Right kidney (tissue), 1 donor: Measurements from ENCODE around the gene RIBC2.
"Not testable (repeated sequence)": the region's sequence is repeated elsewhere in the genome, so short reads cannot be mapped to it uniquely, and the experiment has no call there.

Source experiments
- DNase-seq: peaks from one replicate; pipeline ENCODE4 v3.0.0-alpha.2; 2016

The RIBC2 gene

DNA sequence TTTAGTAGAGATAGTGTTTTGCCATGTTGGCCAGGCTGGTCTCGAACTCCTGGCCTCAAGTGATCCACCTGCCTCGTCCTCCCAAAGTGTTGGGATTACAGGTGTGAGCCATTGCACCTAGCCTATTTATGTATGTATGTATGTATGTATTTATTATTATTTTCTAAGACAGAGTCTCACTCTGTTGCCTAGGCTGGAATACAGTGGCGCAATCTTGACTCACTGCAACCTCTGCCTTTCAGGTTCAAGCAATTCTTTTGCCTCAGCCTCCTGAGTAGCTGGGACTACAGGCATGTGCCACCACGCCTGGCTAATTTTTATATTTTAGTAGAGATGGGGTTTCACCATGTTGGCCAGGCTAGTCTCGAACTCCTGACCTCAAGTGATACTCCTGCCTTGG lies 35.9 kb downstream of the RIBC2 start:
- not testable (repeated sequence) for DNase-seq

DNA sequence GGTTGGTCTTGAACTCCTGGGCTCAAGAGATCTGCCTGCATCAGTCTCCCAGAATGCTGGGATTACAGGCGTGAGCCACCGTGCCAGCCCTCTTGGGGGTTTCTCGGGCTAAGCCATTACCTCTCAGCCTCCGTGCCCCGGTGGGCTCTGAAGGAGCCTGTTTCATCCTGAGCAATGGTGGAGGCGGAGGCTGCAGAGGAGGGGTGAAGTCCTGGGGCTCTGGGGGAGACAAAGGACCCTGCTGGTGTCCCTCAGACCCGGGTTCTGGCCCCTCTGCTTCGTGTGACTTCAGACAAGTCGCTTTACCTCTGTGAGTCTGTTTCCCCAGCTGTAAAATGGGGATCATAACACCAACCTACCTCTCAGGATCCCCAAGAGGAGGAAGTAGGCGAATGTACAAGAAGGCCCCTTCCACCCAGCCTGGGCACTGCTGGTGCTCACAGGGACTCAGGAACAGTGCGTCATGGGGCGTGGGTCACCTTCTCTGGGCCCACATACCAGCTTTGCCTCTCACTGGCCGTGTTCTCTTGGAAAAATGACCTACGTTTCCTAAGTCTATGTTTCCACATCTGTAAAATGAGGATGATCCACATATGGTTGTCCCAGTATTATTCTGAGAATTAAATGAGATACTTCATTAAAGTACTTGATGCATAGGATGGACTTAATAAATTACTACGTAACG lies 36.8 kb downstream of the RIBC2 start:
- no peak for DNase-seq

DNA sequence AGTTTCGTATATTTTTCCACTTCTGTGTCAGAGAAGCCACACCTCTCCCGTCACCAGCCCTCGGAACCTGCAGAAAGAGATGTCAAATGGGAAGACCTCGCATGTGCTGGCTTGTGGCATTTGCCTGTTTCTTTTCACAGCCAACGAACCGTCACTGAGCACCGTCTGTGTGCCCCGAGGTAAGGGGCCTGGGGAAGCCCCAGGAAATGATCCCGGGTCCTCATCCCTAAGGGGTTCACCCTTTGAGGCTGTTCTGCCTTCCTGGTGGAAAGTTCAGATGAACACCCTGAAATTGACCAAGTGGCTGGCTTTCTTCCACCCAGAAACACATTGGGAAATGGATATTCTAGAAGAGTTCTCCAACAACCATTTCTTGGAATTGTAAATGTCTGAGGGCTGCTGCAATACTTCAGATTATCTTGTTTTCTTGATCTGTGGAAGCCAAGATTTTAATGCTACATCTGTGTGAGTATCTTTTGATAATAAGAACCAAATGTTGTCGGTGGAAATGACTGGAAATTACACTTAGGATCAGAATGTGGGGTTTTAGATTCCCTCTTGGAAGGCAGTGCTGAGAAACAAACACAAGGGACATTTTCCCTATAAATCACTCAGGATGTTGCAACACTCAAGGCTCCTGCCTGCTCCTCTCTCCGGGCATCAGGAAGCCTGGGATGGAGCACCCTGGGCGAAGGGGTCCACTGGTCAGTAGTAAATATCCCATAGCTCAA lies 37.6 kb downstream of the RIBC2 start:
- no peak for DNase-seq

DNA sequence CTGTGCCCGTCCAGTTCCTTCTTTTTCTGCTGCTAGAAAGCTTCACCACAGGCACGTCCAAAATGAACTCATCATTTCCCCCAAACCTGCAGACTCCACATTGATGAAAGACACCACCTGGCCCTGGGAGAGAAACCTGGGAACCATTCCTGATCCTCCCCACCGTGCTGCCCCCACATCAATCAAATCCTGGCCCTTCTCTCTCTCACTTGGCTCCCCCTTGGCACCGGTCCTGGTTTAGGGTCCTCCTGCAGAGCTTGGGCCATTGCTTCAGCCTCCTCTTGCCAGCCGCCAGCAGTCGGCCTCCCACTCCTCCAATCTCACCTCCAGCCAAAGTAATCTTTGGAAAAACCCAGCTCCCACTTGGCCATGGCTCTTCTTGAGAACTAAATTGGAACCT lies 38.5 kb downstream of the RIBC2 start:
- DNase-seq, result no peak

DNA sequence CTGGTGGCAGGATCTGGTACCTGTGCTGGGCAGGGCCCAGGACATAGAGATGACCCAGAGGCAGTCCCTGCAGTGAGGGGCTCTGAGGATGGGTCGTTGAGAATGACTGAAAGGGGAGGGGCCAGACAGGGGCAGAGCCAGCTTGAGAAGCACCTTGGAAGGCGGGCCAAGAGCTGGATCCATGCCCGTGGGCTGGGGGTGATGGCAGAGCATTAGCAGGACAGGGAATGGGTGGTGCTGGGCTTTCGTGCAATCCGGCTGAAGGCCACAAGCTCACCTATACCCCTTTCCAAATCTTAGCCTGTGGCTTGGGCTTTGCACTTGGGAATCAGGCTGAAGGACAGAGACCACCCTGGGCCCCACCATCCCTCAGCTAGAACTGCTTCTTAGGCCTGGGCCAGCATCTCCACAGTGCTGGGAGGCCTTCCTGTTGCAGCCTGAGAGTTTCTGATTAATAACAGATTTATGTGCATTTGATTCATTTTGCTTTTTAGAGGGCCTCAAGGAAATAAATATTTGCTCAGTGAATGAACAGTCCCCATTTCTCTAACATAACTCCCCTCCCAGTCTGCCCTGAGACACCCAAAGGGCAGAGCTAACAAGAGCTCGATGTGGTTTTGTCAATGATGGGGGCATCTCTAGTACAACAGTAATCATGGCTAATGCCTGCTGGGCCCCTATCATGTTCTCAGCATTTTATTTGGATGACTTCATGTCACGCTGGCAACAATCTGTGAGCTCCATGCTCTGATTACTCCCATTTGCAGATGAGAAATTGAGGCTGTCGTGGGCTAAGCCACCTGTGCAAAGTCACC lies 39.3 kb downstream of the RIBC2 start:
- DNase-seq, result no peak

DNA sequence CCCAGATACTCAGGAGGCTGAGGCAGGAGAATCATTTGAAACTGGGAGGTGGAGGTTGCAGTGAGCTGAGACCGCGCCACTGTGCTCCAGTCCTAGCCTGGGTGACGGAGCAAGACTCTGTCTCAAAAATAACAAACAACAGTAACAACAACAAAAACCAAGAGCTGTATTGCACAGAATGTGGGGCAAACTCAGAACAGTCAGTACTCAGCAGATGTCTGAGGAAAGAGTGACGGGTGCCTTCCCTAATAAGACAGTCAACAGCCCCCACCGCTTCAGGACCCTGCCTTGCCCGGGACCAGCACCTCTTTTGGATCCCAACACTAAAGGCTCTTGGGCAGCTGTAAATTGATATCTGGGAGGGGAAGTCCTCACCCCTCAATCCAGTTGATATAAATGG lies 40.3 kb downstream of the RIBC2 start:
- no peak for DNase-seq

DNA sequence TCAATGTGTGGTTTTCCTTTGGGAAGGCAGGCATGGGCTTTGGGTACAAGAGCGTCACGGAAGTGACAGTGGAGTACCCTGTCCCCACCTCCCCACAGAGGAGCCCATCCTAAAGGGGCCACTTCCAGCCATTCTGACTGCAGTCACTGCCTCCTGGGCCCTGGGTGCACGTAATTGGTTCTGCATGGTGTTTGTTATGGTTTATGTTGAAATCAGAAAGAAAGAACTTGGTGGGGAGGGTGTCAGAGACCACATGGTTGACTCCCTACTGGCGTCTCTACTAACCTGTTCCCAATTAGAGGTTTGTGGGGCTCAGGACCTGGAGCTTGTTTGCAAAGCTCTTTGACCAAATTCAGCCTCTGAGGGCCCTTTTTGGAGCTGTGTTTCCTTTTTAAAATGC lies 40.8 kb downstream of the RIBC2 start:
- DNase-seq, result no peak

DNA sequence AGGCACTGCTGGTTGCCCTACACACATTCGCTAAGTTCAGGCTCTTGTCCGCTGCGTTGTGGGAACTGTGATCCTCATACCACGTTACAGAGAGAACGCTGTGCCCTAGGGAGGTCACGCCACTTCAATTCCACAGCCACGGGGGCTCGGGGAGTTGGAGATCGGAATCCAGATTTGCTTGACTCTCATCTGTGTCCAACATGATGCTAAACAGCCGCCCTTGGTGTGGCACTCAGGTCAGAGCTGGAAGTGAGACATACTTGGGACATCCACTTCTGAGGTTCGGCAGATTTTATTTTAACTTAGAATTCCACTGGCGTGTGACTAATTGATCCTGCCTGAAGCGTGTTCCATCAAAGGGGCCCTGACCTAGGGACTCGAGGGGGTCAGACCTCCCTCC lies 41.7 kb downstream of the RIBC2 start:
- no peak for DNase-seq

DNA sequence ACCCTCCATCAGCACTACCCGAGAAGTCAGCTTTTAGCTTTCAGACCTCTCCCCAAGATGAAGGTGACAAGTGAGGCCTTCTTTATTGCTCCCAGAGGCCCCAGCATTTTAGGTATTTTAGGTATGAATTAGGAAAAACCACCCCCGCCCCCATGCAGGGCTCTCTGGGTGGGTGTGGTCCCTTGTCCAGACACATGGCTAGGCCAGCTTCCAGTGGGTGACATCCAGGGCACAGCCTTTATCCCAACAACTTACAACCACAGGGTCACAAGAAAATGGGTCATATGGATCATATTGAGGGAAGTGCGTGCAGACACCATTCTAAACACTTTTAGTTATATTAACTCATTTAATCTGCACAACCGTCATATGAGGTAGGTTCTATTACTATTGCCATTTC lies 42.1 kb downstream of the RIBC2 start:
- no peak for DNase-seq

DNA sequence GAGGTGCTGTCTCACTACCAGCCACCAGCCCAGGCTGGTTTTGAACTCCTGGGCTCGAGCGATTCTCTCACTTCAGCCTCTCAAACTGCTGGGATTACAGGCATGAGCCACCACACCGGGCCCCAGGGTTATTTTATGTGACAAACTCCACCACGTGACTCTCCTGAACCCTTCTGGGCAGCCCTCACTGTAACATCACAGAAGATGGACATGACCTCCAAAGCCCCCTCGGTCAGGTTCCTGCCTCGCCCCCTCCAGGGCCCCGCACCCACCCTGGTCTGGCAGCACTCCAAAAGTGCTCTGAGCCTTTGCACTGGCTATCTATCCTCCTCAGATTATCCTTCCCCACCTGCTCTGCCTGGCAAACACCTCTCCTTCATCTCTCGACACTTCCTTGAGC lies 43.3 kb downstream of the RIBC2 start:
- no peak for DNase-seq

DNA sequence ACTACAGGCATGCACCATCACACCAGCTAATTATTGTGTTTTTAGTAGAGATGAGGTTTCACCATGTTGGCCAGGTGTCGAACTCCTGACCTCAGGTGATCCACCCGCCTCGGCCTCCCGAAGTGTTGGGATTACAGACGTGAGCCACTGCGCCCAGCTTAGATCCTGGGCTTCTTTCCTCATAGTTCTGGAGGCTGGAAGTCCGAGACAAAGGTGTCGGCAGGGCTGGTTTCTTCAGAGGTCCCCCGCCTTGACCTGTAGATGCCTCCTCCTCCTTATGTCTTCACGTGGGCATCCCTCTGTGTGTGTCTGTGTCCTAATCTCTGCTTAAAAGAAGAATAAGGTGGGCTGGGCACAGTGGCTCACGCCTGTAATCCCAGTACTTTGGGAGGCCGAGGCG lies 45.0 kb downstream of the RIBC2 start:
- DNase-seq, result no peak

DNA sequence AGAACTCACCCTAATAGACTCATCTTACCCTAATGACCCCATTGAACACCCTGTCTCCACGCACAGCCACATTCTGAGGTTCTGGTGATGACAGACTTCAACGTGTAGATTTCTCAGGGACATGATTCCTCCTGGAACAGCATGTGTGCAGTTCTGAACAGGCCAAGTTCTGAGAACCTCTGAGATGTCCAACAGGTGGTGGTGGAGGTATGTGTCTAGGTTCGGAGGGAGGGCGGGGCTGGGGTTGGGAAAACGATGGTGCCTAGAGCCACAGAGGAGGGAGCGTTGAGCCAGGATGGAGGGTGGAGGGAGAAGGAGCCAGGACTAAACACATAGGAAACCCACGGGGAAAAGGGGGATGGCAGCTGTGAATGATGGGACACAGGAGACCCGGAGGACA lies 45.7 kb downstream of the RIBC2 start:
- DNase-seq, result no peak

DNA sequence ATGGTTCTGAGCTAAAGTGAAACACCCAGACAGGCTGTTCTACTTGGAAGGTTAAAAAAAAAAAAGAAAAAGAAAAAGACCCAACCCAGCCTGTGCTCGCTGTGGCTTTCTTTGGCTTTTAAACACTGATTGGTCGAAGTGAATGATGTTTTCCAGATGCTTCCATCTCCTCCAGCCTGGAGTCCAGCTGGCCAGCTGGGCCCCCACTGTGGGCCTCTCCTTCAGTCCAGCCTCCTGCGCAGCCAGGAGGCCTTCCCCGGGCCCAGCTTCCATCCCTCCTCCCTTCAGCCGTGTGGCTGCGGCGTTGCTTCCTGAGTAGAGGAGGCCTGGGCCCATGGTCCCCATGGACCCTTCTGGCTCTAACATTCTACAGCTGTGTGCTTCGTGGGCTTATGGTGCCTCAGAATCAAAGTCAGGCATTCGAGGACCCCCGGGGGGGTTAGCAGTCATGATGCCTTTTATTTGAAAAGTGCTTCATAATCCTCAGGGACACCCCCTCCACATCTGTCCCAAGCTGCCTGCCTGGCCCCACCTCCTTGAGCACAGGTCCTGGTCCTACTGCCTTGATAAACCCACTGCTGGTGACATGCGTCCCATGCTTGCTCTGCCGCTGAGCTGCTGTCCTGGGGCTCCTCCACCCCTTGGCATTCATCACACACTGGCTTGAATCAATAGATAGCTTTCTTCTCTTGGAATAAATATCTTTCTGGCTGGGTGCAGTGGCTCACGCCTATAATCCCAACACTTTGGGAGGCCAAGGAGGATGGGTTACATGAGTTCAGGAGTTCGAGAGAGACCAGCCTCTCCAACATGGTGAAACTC lies 47.0 kb downstream of the RIBC2 start:
- DNase-seq, result peak; percentile 61

DNA sequence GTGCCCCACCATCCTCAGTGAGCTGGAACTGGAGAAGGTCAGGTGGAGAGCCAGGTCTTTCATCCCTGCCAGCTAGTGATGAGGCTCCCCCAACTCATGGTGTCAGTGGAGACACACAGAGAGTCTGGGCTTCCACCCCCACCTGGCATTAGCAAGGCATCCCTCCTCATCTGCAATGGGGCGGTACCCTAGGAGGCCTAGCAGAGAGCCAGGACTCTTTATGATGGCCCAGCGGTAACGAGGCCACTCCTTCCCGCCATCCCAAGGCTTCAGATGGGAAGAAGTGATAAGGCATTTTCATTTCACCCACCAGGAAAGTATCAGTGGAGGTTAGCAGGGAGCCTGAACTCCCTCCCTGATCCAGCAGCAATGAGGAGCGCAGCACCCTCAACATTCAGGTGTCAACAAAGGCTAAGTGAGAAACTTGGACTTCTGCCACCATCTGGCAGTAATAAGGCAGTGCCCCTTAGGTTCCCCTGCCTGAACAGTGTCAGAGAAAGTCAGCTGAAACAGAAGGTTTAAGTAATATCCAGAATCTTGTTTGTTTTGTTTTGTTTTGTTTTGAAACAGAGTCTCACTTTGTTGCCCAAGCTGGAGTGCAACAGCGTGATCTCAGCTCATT lies 48.7 kb downstream of the RIBC2 start:
- no peak for DNase-seq

DNA sequence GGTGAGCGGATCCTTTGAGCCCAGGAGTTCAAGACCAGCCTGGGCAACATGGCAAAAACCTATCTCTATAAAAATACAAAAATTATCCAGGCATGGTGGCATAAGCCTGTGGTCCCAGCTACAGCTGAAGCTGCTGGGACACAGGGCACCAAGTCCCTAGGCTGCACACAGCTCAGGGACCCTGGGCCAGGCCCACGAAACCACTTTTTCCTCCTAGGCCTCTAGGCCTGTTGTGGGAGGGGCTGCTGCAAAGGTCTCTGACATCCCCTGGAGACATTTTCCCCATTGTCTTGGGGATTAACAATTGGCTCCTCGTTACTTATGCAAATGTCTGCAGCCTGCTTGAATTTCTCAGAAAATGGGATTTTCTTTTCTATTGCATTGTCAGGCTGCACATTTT lies 50.2 kb downstream of the RIBC2 start:
- not testable (repeated sequence) for DNase-seq

DNA sequence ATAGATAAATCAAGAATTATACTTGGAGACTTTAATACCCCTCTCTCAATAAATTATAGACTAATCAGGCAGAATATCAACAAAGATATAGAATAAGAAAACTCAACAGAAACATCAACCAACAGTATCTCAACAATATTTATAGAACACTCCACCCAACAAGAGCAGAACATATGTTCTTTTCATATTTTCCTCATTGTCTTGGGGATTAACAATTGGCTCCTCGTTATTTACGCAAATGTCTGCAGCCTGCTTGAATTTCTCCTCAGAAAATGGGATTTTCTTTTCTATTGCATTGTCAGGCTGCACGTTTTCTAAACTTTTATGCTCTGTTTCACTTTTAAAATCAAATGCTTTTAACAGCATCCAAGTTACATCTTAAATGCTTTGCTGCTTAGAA lies 52.1 kb downstream of the RIBC2 start:
- DNase-seq, result no peak

DNA sequence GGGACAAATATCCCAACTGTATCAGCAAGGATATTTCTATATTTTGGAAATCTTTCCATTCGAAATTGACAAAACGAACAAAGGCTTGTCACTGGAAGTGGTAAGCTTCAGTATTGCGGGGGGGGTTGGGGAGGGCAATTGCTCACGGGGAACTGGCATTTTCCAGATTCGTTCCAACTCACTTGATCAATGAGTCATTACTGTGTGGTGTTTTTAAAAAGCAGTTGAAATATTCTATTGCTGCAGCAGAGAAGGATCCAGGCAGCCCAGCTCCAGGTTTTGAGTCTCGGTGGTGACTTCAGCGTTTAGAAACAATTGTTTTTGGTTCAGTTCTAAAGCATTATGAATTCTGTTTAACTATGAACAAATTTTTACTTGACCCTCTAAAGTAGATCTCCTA lies 55.4 kb downstream of the RIBC2 start:
- DNase-seq, result no peak

DNA sequence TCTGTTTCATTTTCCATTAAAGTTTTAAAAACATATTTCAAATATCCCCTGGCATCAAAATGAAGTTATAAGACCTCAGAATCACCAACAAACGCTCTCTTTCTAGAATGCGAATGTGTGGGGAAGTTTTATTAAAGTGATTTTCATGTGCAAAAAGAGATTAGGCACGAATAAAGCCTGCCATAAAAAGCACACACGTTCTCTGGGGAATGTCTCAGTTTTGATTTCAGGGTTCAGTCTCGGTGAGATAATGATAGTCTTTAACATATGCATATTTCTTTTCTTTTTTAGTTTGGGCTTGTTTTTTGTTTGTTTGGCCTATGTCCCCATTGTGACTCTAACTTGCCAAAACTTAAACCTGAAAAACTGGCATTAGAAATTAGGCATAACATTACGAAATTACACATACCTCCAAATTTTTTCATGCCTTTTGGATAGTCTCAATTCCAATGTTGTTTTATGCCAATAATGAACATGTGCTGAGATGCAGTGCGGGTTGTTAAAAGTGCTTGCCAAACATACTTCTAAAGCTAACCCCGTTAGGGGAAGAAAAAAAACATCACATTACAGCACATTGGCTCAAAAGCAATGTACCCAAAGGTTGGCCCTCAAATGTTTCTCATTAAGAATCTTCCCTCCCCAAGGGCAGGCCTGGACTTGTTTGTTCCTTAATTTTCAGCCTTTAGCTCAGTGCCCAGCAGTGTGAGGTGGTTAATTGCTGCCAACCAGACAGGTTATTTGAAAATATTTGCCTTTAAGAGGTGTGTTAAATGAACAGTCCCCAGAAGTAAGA lies 56.0 kb downstream of the RIBC2 start:
- no peak for DNase-seq

DNA sequence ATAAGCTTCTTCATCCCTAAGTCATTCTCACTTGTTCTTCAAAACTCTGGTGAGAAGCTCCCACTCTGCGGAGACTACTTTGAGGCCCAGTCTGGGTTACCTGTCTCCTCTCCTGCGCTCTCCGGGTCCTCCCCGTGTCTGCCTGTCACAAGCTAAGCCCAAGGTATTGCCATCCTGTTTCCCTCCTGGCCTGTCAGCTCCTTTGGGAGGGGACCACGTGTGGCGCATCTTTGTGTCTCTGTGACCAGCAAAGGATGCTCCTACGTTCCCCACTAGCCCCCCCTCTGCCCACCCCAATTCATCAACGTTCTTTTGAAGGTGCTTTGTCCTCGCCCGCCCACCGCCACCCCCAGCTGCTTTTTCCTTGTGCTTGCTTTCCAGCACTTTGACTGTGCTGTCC lies 57.4 kb downstream of the RIBC2 start:
- no peak for DNase-seq

DNA sequence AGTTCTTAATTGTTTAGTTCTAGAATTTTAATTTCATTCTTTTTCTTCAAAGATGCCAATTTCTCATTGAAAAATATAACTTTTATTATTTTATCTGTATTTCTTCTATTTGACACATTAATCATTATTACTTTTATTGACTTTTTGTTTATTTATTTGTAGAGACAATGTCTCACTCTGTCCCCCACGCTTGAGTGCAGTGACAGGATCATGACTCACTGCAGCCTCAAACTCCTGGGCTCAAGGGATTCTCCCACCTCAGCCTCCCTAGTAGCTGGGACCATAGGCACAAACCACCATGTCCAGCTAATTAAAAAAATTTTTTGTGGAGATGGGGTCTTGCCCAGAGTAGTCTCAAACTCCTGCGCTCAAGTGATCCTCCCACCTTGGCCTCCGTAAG lies 58.9 kb downstream of the RIBC2 start:
- no peak for DNase-seq

DNA sequence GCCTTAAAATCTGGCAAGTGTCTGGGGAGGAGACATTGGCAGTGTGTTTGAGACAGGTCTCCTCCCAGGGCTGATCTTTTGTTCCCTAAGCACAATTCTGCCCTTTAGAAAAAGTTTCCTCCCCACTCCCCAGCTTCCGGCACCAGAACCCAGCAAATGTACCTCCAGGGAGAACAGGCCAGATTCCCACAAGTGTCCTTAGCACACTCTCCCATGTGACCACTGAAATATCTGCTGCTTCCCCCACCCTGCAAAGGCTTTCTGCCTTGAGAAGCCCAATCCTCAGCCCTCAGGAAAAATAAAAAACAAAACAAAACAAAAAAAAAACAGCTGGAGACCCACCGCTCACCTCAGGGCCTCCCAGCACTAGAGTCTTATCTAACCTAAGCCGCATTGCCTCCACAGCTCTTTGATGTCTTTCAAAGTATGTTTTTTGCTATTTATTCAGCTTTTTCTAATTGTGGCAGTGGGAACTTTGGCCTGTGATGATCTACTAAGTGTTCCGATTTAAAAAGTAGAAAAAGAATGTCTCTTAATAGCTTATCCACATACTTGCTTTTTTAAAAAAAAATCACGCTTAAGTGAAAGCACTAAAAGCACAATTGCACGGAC lies 60.2 kb downstream of the RIBC2 start:
- DNase-seq, result no peak
